ENCODE data around the gene COPS4. TPM values are rescaled to one million over a fixed set of nuclear protein-coding genes. Genes with fewer than 3 reads are reported as not detected.
"Not testable (repeated sequence)": the region's sequence is repeated elsewhere in the genome, so short reads cannot be mapped to it uniquely, and the experiment has no call there.

COPS4 gene
- total RNA-seq, 4 donors from 2014 or later: 34.3 to 116 (median 43.5) TPM

- TF ChIP-seq POLR2A (IDR thresholded peaks at IDR 0.05) (no peak), CTCF (IDR thresholded peaks at IDR 0.05) (no peak)
- Histone ChIP-seq H3K4me3 (no peak overlapping the region), H3K27me3 (no peaks in the 10 kb centered on the region), H3K4me1 (no peaks in the 10 kb centered on the region), H3K9me3 (no peaks in the 10 kb centered on the region), H3K36me3 (no peaks in the 10 kb centered on the region), H3K27ac (no peak overlapping the region)
- no peak for DNase-seq
These were observed 5.3 kb upstream of the COPS4 start for GRCh38 chr4:83029688-83030087.

- Histone ChIP-seq H3K9me3 (no peaks in the 10 kb centered on the region), H3K27me3 (no peaks in the 10 kb centered on the region), H3K4me1 (peaks cover 0 to 15% (median 1%) of the 10 kb centered on the region in 4 donors), H3K4me3 (no peak overlapping the region), H3K36me3 (no peaks in the 10 kb centered on the region), H3K27ac (no peak overlapping the region)
- no peak for DNase-seq
- TF ChIP-seq POLR2A (IDR thresholded peaks at IDR 0.05): no peak
- no peak for TF ChIP-seq CTCF (IDR thresholded peaks at IDR 0.05)
These were observed 2.1 kb downstream of the COPS4 start for GRCh38 chr4:83036991-83037665.

GRCh38 chr4:83040269-83040668, 5.3 kb downstream of the COPS4 start:
- no peak for DNase-seq
- no peaks in the 10 kb centered on the region for H3K9me3 ChIP-seq

GRCh38 chr4:83043157-83043556, 8.2 kb downstream of the COPS4 start:
- DNase-seq, H3K36me3 ChIP-seq, H3K27me3 ChIP-seq, H3K9me3 ChIP-seq, H3K27ac ChIP-seq, H3K4me3 ChIP-seq, H3K4me1 ChIP-seq: not testable (repeated sequence)

More at GRCh38 chr4:83040269-83040668, 5.3 kb downstream of the COPS4 start:
- TF ChIP-seq POLR2A (IDR thresholded peaks at IDR 0.05): no peak
- TF ChIP-seq CTCF (IDR thresholded peaks at IDR 0.05): no peak
- H3K36me3 ChIP-seq: no peaks in the 10 kb centered on the region
- H3K27ac ChIP-seq: no peak overlapping the region
- peaks cover 0 to 15% (median 1%) of the 10 kb centered on the region in 4 donors for H3K4me1 ChIP-seq
- H3K4me3 ChIP-seq: no peak overlapping the region
- H3K27me3 ChIP-seq: no peaks in the 10 kb centered on the region

GRCh38 chr4:83043801-83044407, 8.9 kb downstream of the COPS4 start:
- no peaks in the 10 kb centered on the region for H3K36me3 ChIP-seq
- H3K27ac ChIP-seq: no peak overlapping the region

More at GRCh38 chr4:83043801-83044407, 8.9 kb downstream of the COPS4 start:
- H3K9me3 ChIP-seq: no peaks in the 10 kb centered on the region
- H3K27me3 ChIP-seq: no peaks in the 10 kb centered on the region
- TF ChIP-seq POLR2A (IDR thresholded peaks at IDR 0.05) (no peak), CTCF (IDR thresholded peaks at IDR 0.05) (no peak)
- H3K4me1 ChIP-seq: no peaks in the 10 kb centered on the region
- no peak overlapping the region for H3K4me3 ChIP-seq
- DNase-seq: no peak

Data from Peyer's patch (tissue), 4 donors.